Measurements from ENCODE around the gene RANBP3.

GRCh38 chr19:5893907-5894703 lies 83.8 kb downstream of the RANBP3 start:
- TF ChIP-seq CTCF (tag by site-specific recombination; IDR thresholded peaks at IDR 0.05) = no peak
- TF ChIP-seq ZNF140 (tag by site-specific recombination; IDR thresholded peaks at IDR 0.05) = no peak
- TF ChIP-seq ZNF416 (tag by site-specific recombination; IDR thresholded peaks at IDR 0.05) = no peak
- TF ChIP-seq KLF9 (tag by site-specific recombination; IDR thresholded peaks at IDR 0.05; ENCODE audit: low read depth) = no peak
- TF ChIP-seq ZNF174 (tag by site-specific recombination; IDR thresholded peaks at IDR 0.05) = no peak
- no peak for TF ChIP-seq YY1 (tag by site-specific recombination; IDR thresholded peaks at IDR 0.05)
- TF ChIP-seq KLF16 (tag by site-specific recombination; IDR thresholded peaks at IDR 0.05) = no peak
